Keratinocyte (primary cell): ENCODE measurements around the gene DPY19L1. TPM values are rescaled to one million over a fixed set of nuclear protein-coding genes. Genes with fewer than 3 reads are reported as not detected.
"Not testable (repeated sequence)": the region's sequence is repeated elsewhere in the genome, so short reads cannot be mapped to it uniquely, and the experiment has no call there.

Experiments used
- DNase-seq: peaks from one replicate; pipeline ENCODE4 v3.0.0-alpha.2; 2011; ENCODE audit warnings: low read depth, missing footprints, low spot score
- FAIRE-seq: peaks from 2 replicates; lab custom pipeline; 2011; peaks lifted over from hg19 to GRCh38; lab: Jason Lieb, UNC
- H2AFZ ChIP-seq: 2 replicates; pipeline ENCODE4 v1.6.0; 2012; ENCODE audit warnings: low read length, control low read depth, inconsistent platforms; ENCODE audit not compliant: control insufficient read depth
- H3K27ac ChIP-seq: 2 replicates; pipeline ENCODE4 v1.5.1; 2011; ENCODE audit warnings: low read length; ENCODE audit not compliant: control insufficient read depth, insufficient read depth
- H3K27me3 ChIP-seq: 3 replicates; pipeline ENCODE4 v1.6.0; 2011; ENCODE audit warnings: low read length; ENCODE audit not compliant: control insufficient read depth, insufficient read depth; ENCODE audit errors: extremely low read depth
- H3K36me3 ChIP-seq, 2 experiments: 2 replicates in 1 of 2; 3 replicates in 1 of 2; pipeline ENCODE4 v1.5.1; 2011; ENCODE audit warnings: low read length in 2 of 2, mild to moderate bottlenecking in 1 of 2; ENCODE audit not compliant: control insufficient read depth in 2 of 2, insufficient read depth in 2 of 2; ENCODE audit errors: extremely low read depth in 1 of 2
- H3K4me1 ChIP-seq: 3 replicates; pipeline ENCODE4 v1.5.1; 2011; ENCODE audit warnings: low read length; ENCODE audit not compliant: control insufficient read depth, insufficient read depth; ENCODE audit errors: extremely low read depth
- H3K4me2 ChIP-seq: 3 replicates; pipeline ENCODE4 v1.6.0; 2011; ENCODE audit warnings: low read depth, low read length; ENCODE audit not compliant: control insufficient read depth, insufficient read depth; ENCODE audit errors: extremely low read depth
- H3K4me3 ChIP-seq, 3 experiments: fragments of 200-600 bp in 1 of 3; sonication (generic) in 1 of 3; 2 replicates in 2 of 3; 3 replicates in 1 of 3; pipeline ENCODE4 v1.5.1; 2011 to 2016; ENCODE audit warnings: low read length in 3 of 3, mild to moderate bottlenecking in 3 of 3, control low read depth in 2 of 3, inconsistent platforms in 1 of 3, low read depth in 1 of 3, mixed read lengths in 1 of 3, mixed run types in 1 of 3, moderate library complexity in 1 of 3; ENCODE audit not compliant: control insufficient read depth in 2 of 3, insufficient read depth in 2 of 3; ENCODE audit errors: extremely low read depth in 1 of 3
- H3K79me2 ChIP-seq: 2 replicates; pipeline ENCODE4 v1.6.0; 2012; ENCODE audit warnings: low read length; ENCODE audit not compliant: control insufficient read depth, insufficient read depth
- H3K9ac ChIP-seq: 3 replicates; pipeline ENCODE4 v1.6.0; 2011; ENCODE audit warnings: low read length; ENCODE audit not compliant: control insufficient read depth, insufficient read depth; ENCODE audit errors: extremely low read depth
- H3K9me1 ChIP-seq: 3 replicates; pipeline ENCODE4 v1.6.0; 2011; ENCODE audit warnings: low read length; ENCODE audit not compliant: control insufficient read depth, insufficient read depth; ENCODE audit errors: extremely low read depth
- H3K9me3 ChIP-seq: 2 replicates; pipeline ENCODE4 v1.5.1; 2012; ENCODE audit warnings: low read depth, low read length; ENCODE audit not compliant: control insufficient read depth
- H4K20me1 ChIP-seq: 3 replicates; pipeline ENCODE4 v1.6.0; 2011; ENCODE audit warnings: low read length; ENCODE audit not compliant: control insufficient read depth, insufficient read depth; ENCODE audit errors: extremely low read depth
- CTCF ChIP-seq, 3 experiments: IDR thresholded peaks in 1 of 3; conservative IDR thresholded peaks in 1 of 3; optimal IDR thresholded peaks in 1 of 3; 2 replicates in 2 of 3; 3 replicates in 1 of 3; pipeline versions ENCODE3 to v1.5.1; 2011; ENCODE audit warnings: low read length in 3 of 3, mild to moderate bottlenecking in 3 of 3, moderate library complexity in 2 of 3, control low read depth in 1 of 3, inconsistent platforms in 1 of 3; ENCODE audit not compliant: insufficient read depth in 2 of 3; ENCODE audit errors: extremely low read depth in 1 of 3
- EZH2 ChIP-seq: IDR thresholded peaks from one replicate; pipeline ENCODE4 v1.6.1; 2012; ENCODE audit warnings: inconsistent platforms, mild to moderate bottlenecking, low read length, moderate library complexity
- dilution Hi-C: fragments of 300-500 bp; cut with MboI; formaldehyde crosslinking; loops from one replicate; pipeline ENCODE4 v1.7.0; 2020; ENCODE audit warnings: low sequenced_read_pairs; ENCODE audit not compliant: extremely low pct_ligation_motif_present
- polyA minus RNA-seq, 3 experiments: library from RNA; depleted of rRNA, polyadenylated mRNA; stranded (reverse); fragments of >200 nt; gene quantifications; 1 replicate in 1 of 3; 2 replicates in 1 of 3; 3 replicates in 1 of 3; pipeline ENCODE4 v1.2.3, GENCODE V29; 2011
- polyA plus RNA-seq, 5 experiments: library from polyadenylated mRNA; depleted of rRNA in 3 of 5; stranded (reverse) in 3 of 5; stranded (forward) in 1 of 5; unstranded in 1 of 5; fragments of >200 nt; gene quantifications; 1 replicate in 1 of 5; 2 replicates in 3 of 5; 3 replicates in 1 of 5; pipeline versions ENCODE4 v1.2.1 to v1.2.3, GENCODE V29; 2011 to 2012; ENCODE audit warnings: missing spikeins in 2 of 5, low read depth in 1 of 5, low replicate concordance in 1 of 5

The DPY19L1 gene
- polyA plus RNA-seq (11.9 to 29.2 TPM (median 17.4 TPM) in 3 replicates), polyA minus RNA-seq (7.9 to 30.2 TPM (median 11.5 TPM) in 3 replicates)
- 3.3 TPM for polyA plus RNA-seq (2011; ENCODE audit: low read depth)
- polyA plus RNA-seq (2011; cell fraction: cytosol; rRNA removed) = 5.1 and 9.1 TPM in 2 replicates
- polyA plus RNA-seq (2011; cell fraction: nucleus; rRNA removed) = 14.1 and 19.3 TPM in 2 replicates
- polyA plus RNA-seq (2012; ENCODE audit: low replicate concordance) = 3.5 and 14.1 TPM in 2 replicates
- 10.6 TPM for polyA minus RNA-seq (2011; cell fraction: cytosol; rRNA and poly(A)+ RNA removed)
- polyA minus RNA-seq (2011; cell fraction: nucleus; rRNA and poly(A)+ RNA removed) = 19.1 and 38.9 TPM in 2 replicates

- no peaks in the 10 kb centered on the region for H3K36me3 ChIP-seq
- H3K4me3 ChIP-seq = peak within 1 kb of the TSS; percentile 54 to 79 (median 78)
- H3K27ac ChIP-seq = peak within 1 kb of the TSS; percentile 17
- H3K4me2 ChIP-seq = peak within 1 kb of the TSS; percentile 95
- H3K9me1 ChIP-seq = no peaks in the 10 kb centered on the region
- no peaks in the 10 kb centered on the region for H3K27me3 ChIP-seq
- peaks cover 25% of the 10 kb centered on the region for H3K4me1 ChIP-seq
- H4K20me1 ChIP-seq = no peaks in the 10 kb centered on the region
- dilution Hi-C loops = no loop called here
- peak within 1 kb of the TSS; percentile 71 for H3K9ac ChIP-seq
- peaks cover 27% of the 10 kb centered on the region for H3K79me2 ChIP-seq
- TF ChIP-seq EZH2 (no peak), CTCF (optimal IDR thresholded peaks at IDR 0.05 in 1 of 3, IDR thresholded peaks at IDR 0.05 in 1 of 3, conservative IDR thresholded peaks at IDR 0.05 in 1 of 3; ENCODE audit: extremely low read depth in 1 of 3, insufficient read depth in 2 of 3, low read length in 3 of 3) (no peak)
- no peaks in the 10 kb centered on the region for H3K9me3 ChIP-seq
- peak within 1 kb of the TSS; percentile 93 for H2AFZ ChIP-seq
- FAIRE-seq (no peak), DNase-seq (no peak)
These were observed at the start of gene DPY19L1 for GRCh38 chr7:35037211-35037525. Gene DPY19L1 (minus strand): TSS chr7:35037485. CDS start chr7:35037394, 91 bp downstream.

- FAIRE-seq, H3K36me3 ChIP-seq, H3K79me2 ChIP-seq, DNase-seq, H3K4me1 ChIP-seq, H3K4me2 ChIP-seq, H3K9me3 ChIP-seq, H2AFZ ChIP-seq, H3K9ac ChIP-seq, dilution Hi-C loops, H3K4me3 ChIP-seq, H3K27ac ChIP-seq, H3K27me3 ChIP-seq, H4K20me1 ChIP-seq, H3K9me1 ChIP-seq: not testable (repeated sequence)
These were observed 42.2 kb upstream of the DPY19L1 start for GRCh38 chr7:35079517-35079916.

- H3K9me1 ChIP-seq, FAIRE-seq, H3K4me3 ChIP-seq, H3K9ac ChIP-seq, H3K79me2 ChIP-seq, H2AFZ ChIP-seq, H4K20me1 ChIP-seq, H3K27ac ChIP-seq, H3K4me2 ChIP-seq, dilution Hi-C loops, H3K9me3 ChIP-seq, H3K36me3 ChIP-seq, H3K27me3 ChIP-seq, DNase-seq, H3K4me1 ChIP-seq: not testable (repeated sequence)
These were observed 36.7 kb upstream of the DPY19L1 start for GRCh38 chr7:35074008-35074407.
